GM21360 (cell line): Measurements from ENCODE around the gene ZBP1.

Experiments used
- ATAC-seq: cut with Tn5 transposase; IDR thresholded peaks from one replicate; pipeline ENCODE4 v1.9.1; 2021; ENCODE audit warnings: mild to moderate bottlenecking, moderate library complexity; ENCODE audit not compliant: unreplicated experiment

The ZBP1 gene

GRCh38 chr20:57561356-57562279 lies 58.6 kb downstream of the ZBP1 start:
- ATAC-seq: no peak

- ATAC-seq: no peak
These were observed 59.5 kb downstream of the ZBP1 start, which contains the start of gene PCK1 for GRCh38 chr20:57560554-57561355. PCK1 (plus strand) TSS chr20:57561110; CDS start chr20:57561412, 302 bp downstream.

GRCh38 chr20:57559658-57560553 lies 60.3 kb downstream of the ZBP1 start:
- no peak for ATAC-seq

DNA sequence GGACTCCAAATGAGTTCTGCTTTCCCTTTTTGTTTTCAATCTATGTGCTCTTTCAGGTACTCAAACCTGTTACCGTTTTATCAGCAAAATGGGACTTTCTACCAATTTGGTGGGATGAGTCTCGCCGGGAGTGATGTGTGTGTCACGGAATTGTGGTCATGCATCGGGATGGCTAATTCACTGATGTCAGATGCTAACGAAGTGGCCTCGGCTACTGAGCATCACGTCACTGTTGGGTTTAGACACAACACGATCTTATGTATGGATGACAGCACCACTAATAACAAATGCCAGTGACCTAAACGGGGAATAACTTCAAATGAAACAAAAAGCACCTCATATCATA lies 61.0 kb downstream of the ZBP1 start:
- ATAC-seq: no peak

GRCh38 chr20:57558614-57559288 lies 61.5 kb downstream of the ZBP1 start:
- ATAC-seq: no peak

DNA sequence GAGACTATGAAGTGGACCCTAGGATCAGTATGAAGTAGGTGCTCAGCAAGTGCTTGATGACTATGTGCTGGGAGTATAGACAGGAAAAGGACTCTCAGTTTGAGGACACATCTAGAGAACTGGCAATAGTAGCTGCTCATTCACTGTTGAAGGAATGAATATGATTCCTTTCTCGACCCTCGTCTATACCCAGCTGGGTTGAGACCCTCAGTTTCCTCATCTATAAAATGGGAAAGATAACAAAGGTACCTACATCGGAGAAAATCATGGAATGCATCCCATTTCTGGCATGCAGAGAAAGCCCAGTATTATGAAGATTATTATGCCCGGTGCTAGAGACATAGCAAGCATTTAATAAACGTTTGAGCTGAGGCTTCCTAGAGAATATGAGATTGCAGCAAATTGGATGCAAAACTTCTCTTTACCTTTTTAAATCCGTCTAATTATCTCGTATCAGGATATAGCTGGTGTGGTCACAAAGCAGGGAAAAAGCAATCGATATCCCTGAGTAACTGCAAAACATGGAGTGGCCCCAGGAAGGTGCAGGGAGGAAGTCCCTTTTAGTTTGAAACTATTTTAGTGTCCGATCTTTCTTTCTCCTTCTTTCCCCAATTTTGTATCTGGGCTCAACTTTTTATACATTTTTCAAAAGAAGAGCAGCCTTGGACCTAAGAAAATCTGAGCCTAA lies 62.2 kb downstream of the ZBP1 start:
- ATAC-seq: no peak

GRCh38 chr20:57556980-57557274 lies 63.3 kb downstream of the ZBP1 start:
- no peak for ATAC-seq

DNA sequence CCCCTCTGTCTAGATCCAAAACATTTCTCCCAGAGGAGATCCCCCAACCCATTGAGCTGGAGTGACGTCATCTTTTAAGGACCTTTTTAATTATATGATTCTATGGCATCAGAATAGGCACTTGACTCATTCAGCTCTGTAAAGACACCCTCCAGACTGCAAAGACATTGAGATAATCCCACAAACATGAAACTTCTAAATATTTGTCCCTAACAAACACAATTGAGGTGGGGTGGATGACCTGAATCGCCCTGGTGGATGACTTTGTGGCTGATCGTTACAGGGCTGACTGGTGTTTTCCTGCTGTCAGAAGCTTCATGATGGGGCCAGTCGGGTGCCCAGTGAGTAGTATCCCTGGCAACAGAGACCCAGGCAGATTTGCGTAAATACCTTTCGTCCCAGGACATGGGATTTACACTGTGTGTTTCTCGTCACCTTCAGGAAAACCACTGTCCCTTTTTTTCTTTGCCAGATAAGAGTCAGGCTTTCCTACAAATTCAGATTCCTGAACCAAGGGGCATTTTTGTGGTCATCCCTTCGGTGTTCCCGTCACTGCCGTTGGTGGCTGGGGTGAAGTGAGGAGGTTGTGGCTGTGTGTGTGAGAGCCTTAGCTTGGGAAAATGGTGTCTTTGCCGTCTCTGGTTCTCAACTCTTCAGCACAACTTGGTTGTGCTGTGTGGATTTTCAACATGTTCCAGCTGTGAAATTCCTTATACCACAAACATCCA lies 64.6 kb downstream of the ZBP1 start:
- no peak for ATAC-seq
